GM19467 (cell line): ENCODE results near the gene VPREB3.

Experiments used
- ATAC-seq: cut with Tn5 transposase; IDR thresholded peaks from one replicate; pipeline ENCODE4 v1.9.1; 2021; ENCODE audit warnings: mild to moderate bottlenecking, moderate library complexity; ENCODE audit not compliant: unreplicated experiment

VPREB3 gene

GRCh38 chr22:23704062-23704461 is 50.2 kb downstream of the VPREB3 start:
- ATAC-seq, result no peak
